Right cardiac atrium (tissue), 5 donors: ENCODE data around the gene MMP24OS. TPM values are rescaled to one million over a fixed set of nuclear protein-coding genes. Genes with fewer than 3 reads are reported as not detected.

Experiments
- ATAC-seq, 2 donors: fragments of 200-7000 bp; cut with Tn5 transposase; one replicate each; pipeline versions ENCODE4 v1.8.0 to v1.9.1; 2020; ENCODE audit warnings: moderate library complexity in 2 of 2, mild to moderate bottlenecking in 1 of 2
- DNase-seq, 3 donors: peaks; one replicate each; pipeline ENCODE4 v3.0.0-alpha.2; 2020
- H3K27ac ChIP-seq: one replicate; pipeline ENCODE4 v1.5.1; 2013; ENCODE audit warnings: mild to moderate bottlenecking, low read length, control low read depth, moderate library complexity
- H3K27me3 ChIP-seq: one replicate; pipeline ENCODE4 v1.6.1; 2013; ENCODE audit not compliant: control insufficient read depth, insufficient read depth
- H3K4me1 ChIP-seq: one replicate; pipeline ENCODE4 v1.6.1; 2013; ENCODE audit warnings: low read length; ENCODE audit not compliant: control insufficient read depth, insufficient read depth
- H3K4me3 ChIP-seq: one replicate; pipeline ENCODE4 v1.5.1; 2013; ENCODE audit warnings: low read length, control low read depth
- H3K9me3 ChIP-seq: one replicate; pipeline ENCODE4 v1.6.1; 2013; ENCODE audit warnings: low read length; ENCODE audit not compliant: control insufficient read depth
- WGBS: extraction: QIAGEN DNeasy Blood & Tissue Kit; methylation state at CpG from one replicate; pipeline ENCODE4 v1.1.7; 2013; 5-methylcytosine and 5-hydroxymethylcytosine counted together
- intact Hi-C, 4 donors: fragments of 100-400 bp; cut with DNase I; formaldehyde crosslinking; loops; one replicate each; pipeline versions ENCODE4 v1.11.0 to v1.14.0; 2022 to 2023
- polyA plus RNA-seq: library from polyadenylated mRNA; stranded (reverse); fragments of 200-250 nt; gene quantifications from one replicate; pipeline ENCODE4 v1.2.3, GENCODE V29; 2013
- total RNA-seq, 4 donors: library from RNA; stranded (reverse); fragmentation: NEBNext Ultra II Directional; extraction: Animal tissue kit (Norgen Biotek cat#: 25700); gene quantifications; one replicate each; pipeline ENCODE4 v1.2.1, GENCODE V29; 2021
- donor health status: healthy with polysubstance abuse.
- donor health status: DM: no; HTN: yes; CAD: no.
- donor health status: DM: no; HTN: no; CAD: no.
- donor health status: DM: no; HTN: yes; CAD: no; lungs with severe emphysema.
- donor health status: DM: yes; HTN: yes; CAD: no.

The MMP24OS gene
- total and polyA plus RNA-seq, 5 donors = 45.1 to 65.0 (median 47.1) TPM

GRCh38 chr20:35238735-35239134, 39.2 kb downstream of the MMP24OS start:
- DNase-seq = no peak
- Histone ChIP-seq H3K4me1 (no peaks in the 10 kb centered on the region), H3K27ac (no peak overlapping the region), H3K4me3 (no peak overlapping the region), H3K27me3 (no peaks in the 10 kb centered on the region), H3K9me3 (no peaks in the 10 kb centered on the region)
- WGBS = 82% methylated on average over 5 of the region's 5 CpGs
- no peak for ATAC-seq
- intact Hi-C loops = no loop called here

DNA sequence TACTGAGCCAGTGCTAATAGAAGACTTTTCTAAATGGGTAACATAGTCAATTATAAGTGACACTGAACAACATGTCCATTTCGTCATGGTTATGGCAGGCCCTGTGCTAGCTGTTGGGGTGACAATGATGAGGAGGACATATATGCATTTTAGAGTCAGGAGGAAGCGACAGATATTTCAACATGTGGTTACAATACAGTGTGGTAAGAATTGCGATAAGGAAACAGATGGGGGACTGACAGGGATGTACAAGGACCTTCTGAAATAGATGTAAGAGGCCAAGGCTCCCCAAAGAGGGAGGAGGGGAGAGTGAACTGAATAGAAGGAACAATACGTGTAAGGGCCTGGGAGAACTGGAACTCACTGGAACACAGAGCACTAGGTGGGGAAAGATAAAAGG, 39.8 kb downstream of the MMP24OS start:
- ATAC-seq = no peak
- H3K27me3 ChIP-seq = no peaks in the 10 kb centered on the region
- no peaks in the 10 kb centered on the region for H3K9me3 ChIP-seq

GRCh38 chr20:35237486-35237885, 40.4 kb downstream of the MMP24OS start:
- ATAC-seq (no peak), DNase-seq (no peak)
- intact Hi-C loops = no loop called here
- H3K4me3 ChIP-seq = no peak overlapping the region
- no peaks in the 10 kb centered on the region for H3K4me1 ChIP-seq
- no peaks in the 10 kb centered on the region for H3K27me3 ChIP-seq
- H3K9me3 ChIP-seq = no peaks in the 10 kb centered on the region
- H3K27ac ChIP-seq = no peak overlapping the region

More for the DNA sequence above, 39.8 kb downstream of the MMP24OS start:
- Histone ChIP-seq H3K4me3 (no peak overlapping the region), H3K27ac (no peak overlapping the region), H3K4me1 (no peaks in the 10 kb centered on the region)
- 87% methylated on average over 4 of the region's 4 CpGs for WGBS
- intact Hi-C loops = no loop called here
- no peak for DNase-seq

DNA sequence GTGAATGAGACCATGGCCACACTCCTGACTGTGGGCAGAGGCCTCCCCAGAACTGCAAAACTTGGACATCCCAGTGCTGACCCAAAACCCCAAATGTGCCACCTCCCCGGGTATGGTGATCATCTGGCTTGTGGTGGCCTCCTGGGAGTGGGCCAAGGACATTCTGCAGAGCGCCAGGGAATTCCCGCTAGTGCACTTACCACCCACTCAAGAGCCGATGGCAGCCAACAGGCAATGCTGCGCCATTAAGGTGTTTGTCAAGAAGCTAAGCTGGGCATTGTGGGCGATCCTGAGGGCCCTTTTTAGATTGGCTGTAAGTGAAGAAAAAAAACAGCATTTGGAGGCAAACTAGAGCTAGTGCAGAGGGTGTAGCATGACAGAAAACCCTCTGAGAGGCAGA, 42.0 kb downstream of the MMP24OS start:
- DNase-seq (peak in 1 of 3 donors; percentile 31), ATAC-seq (peak; percentile 17 to 19)
- H3K4me1 ChIP-seq = no peaks in the 10 kb centered on the region
- H3K9me3 ChIP-seq = no peaks in the 10 kb centered on the region
- intact Hi-C loops = no loop called here
- H3K27ac ChIP-seq = no peak overlapping the region
- H3K27me3 ChIP-seq = no peaks in the 10 kb centered on the region
- 79% methylated on average over 6 of the region's 6 CpGs for WGBS
- no peak overlapping the region for H3K4me3 ChIP-seq

DNA sequence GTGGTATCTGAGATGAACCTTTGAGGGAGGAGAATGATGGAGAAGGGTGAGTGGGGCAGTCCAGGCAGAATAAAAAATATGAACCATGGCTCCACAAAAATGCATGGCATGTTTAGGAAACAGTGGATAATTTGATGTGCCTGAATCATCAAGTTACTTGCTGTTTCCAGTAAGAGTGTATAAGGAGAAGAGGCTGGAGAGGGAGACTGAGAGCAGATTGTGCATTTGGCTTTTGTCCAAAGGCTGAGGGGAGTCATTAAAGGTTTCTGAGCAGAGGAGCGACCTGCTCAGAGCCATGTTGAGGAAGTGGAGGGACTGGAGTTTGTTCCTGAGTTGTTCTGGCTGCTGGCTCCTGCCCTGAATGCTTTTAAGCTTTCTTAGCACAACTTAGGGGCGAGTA, 45.3 kb downstream of the MMP24OS start:
- Histone ChIP-seq H3K27me3 (no peaks in the 10 kb centered on the region), H3K4me1 (no peaks in the 10 kb centered on the region), H3K27ac (no peak overlapping the region), H3K9me3 (no peaks in the 10 kb centered on the region), H3K4me3 (no peak overlapping the region)
- DNase-seq (no peak), ATAC-seq (no peak)
- intact Hi-C loops = no loop called here
- WGBS = 65% methylated on average over 2 of the region's 2 CpGs

GRCh38 chr20:35226884-35227681, 50.8 kb downstream of the MMP24OS start:
- 7% methylated on average over 66 of the region's 74 CpGs for WGBS
- peak; percentile 48 to 79 (median 79) for DNase-seq
- ATAC-seq = peak; percentile 84 to 85
- no peak overlapping the region for H3K27ac ChIP-seq
- H3K4me3 ChIP-seq = peak overlapping the region; percentile 90
- H3K27me3 ChIP-seq = no peaks in the 10 kb centered on the region
- intact Hi-C loops = no loop called here
- H3K9me3 ChIP-seq = no peaks in the 10 kb centered on the region
- H3K4me1 ChIP-seq = peaks cover 6% of the 10 kb centered on the region

Other genes with a start within 250 kb of the MMP24OS start
- gene TRPC4AP, start 185.3 kb downstream of the MMP24OS start, total RNA-seq = 10 to 100 TPM; 34.3 to 44.6 (median 36.6) TPM
- gene TRPC4AP, start 185.3 kb downstream of the MMP24OS start, polyA plus RNA-seq = 29.1 TPM
- gene EDEM2, start 130.8 kb downstream of the MMP24OS start, total RNA-seq = 10 to 100 TPM; 15.1 to 25.9 (median 15.4) TPM
- gene EDEM2, start 130.8 kb downstream of the MMP24OS start, polyA plus RNA-seq = 11.8 TPM
- 10 to 100 TPM; 12.9 to 43.7 (median 22.4) TPM for gene PROCR, start 106.0 kb downstream of the MMP24OS start, total RNA-seq
- gene PROCR, start 106.0 kb downstream of the MMP24OS start, polyA plus RNA-seq = 28.0 TPM
- under 1 TPM; 0.39 to 0.48 (median 0.44) TPM for gene MMP24, start 51.4 kb downstream of the MMP24OS start, total RNA-seq
- gene MMP24, start 51.4 kb downstream of the MMP24OS start, polyA plus RNA-seq = 0.27 TPM
- 10 to 100 TPM; 36.2 to 57.3 (median 41.4) TPM for gene EIF6, start 6.7 kb upstream of the MMP24OS start, total RNA-seq
- 37.7 TPM for gene EIF6, start 6.7 kb upstream of the MMP24OS start, polyA plus RNA-seq
- gene FAM83C, start 14.3 kb upstream of the MMP24OS start, total RNA-seq = not detected
- not detected for gene FAM83C, start 14.3 kb upstream of the MMP24OS start, polyA plus RNA-seq
- 100 to 1,000 TPM in 1 of 4 donors, 10 to 100 TPM in 3; 79.0 to 127 (median 84.3) TPM for gene UQCC1, start 133.9 kb upstream of the MMP24OS start, total RNA-seq
- 67.2 TPM for gene UQCC1, start 133.9 kb upstream of the MMP24OS start, polyA plus RNA-seq
- gene GDF5, start 160.1 kb upstream of the MMP24OS start, total RNA-seq = under 1 TPM in 3 of 4 donors, not detected in 1; 0.09 to 0.17 (median 0.11) TPM
- gene GDF5, start 160.1 kb upstream of the MMP24OS start, polyA plus RNA-seq = 0.05 TPM
- gene CEP250, start 177.5 kb upstream of the MMP24OS start, total RNA-seq = 10 to 100 TPM; 12.2 to 22.0 (median 18.5) TPM
- 11.0 TPM for gene CEP250, start 177.5 kb upstream of the MMP24OS start, polyA plus RNA-seq